Measurements from ENCODE around the gene VSX1. TPM values are rescaled to one million over a fixed set of nuclear protein-coding genes. Genes with fewer than 3 reads are reported as not detected.

The VSX1 gene
- total and polyA plus RNA-seq, 9 of the 15 experiments (the other 6 are each of a cell fraction or from before 2014, with no cell fraction given), result not detected

DNA sequence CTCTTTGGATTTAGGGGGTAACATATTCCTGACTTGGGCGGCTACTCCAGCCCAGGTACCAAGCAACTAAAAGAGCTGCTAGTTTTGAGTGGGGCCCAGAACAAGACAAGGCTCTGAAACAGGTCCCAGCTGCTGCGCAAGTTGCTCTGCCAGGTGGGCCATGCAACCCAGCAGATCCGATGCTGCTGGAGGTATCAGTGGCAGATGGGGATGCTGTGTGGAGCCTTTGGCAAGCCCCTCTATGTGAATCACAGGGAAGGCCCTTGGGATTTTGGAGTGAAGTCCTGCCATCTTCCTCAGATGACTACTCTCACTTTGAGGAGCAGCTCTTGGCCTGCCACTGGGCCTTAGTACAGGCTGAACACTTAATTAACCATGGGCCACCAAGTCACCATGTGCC is 43.7 kb upstream of the VSX1 start:
- POLR2A ChIA-PET, result no interaction called here

More for the DNA sequence above, 43.7 kb upstream of the VSX1 start:
- Histone ChIP-seq H3K79me2 (ENCODE audit: control insufficient read depth, insufficient read depth, low read length) (no peaks in the 10 kb centered on the region), H4K20me1 (replicated peaks; ENCODE audit: control insufficient read depth, insufficient read depth, low read length) (no peaks in the 10 kb centered on the region), H3K9me3 (replicated peaks; ENCODE audit: control insufficient read depth, insufficient read depth, low read depth, low read length) (no peaks in the 10 kb centered on the region), H3K27me3 (ENCODE audit: control insufficient read depth in 2 of 2, insufficient read depth in 2 of 2, low read length in 2 of 2) (no peaks in the 10 kb centered on the region; a peak in 1 of 5 replicates), H3K4me3 (no peak overlapping the region), H3K9ac (ENCODE audit: insufficient read depth in 1 of 2, low read depth in 2 of 2, low read length in 2 of 2) (no peak overlapping the region), H3K27ac (ENCODE audit: extremely low read depth, low read depth, low read length) (no peak overlapping the region), H3K9me1 (ENCODE audit: control insufficient read depth, insufficient read depth, low read length) (no peaks in the 10 kb centered on the region), H2AFZ (ENCODE audit: low read depth, low read length) (no peak overlapping the region), H3K4me2 (ENCODE audit: insufficient read depth, low read length) (no peak overlapping the region), H3K4me1 (replicated peaks in 1 of 2; ENCODE audit: control insufficient read depth in 2 of 2, insufficient read depth in 2 of 2, low read length in 2 of 2) (no peaks in the 10 kb centered on the region), H3K36me3 (ENCODE audit: control insufficient read depth, insufficient read depth, low read length) (no peaks in the 10 kb centered on the region)
- in situ Hi-C loops (cut with MboI), result no loop called here
- ATAC-seq, result no peak
- no peak for TF ChIP-seq BMI1 (IDR thresholded peaks at IDR 0.05; ENCODE audit: low read length)
- TF ChIP-seq, protein P1, sequence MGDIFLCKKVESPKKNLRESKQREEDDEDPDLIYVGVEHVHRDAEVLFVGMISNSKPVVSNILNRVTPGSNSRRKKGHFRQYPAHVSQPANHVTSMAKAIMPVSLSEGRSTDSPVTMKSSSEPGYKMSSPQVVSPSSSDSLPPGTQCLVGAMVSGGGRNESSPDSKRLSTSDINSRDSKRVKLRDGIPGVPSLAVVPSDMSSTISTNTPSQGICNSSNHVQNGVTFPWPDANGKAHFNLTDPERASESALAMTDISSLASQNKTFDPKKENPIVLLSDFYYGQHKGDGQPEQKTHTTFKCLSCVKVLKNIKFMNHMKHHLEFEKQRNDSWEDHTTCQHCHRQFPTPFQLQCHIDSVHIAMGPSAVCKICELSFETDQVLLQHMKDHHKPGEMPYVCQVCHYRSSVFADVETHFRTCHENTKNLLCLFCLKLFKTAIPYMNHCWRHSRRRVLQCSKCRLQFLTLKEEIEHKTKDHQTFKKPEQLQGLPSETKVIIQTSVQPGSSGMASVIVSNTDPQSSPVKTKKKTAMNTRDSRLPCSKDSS (IDR thresholded peaks at IDR 0.05; ENCODE audit: low read depth, partially characterized antibody), result no peak
- no peak for TF ChIP-seq HOXB6 (CRISPR knock-in tag; IDR thresholded peaks at IDR 0.05; ENCODE audit: borderline replicate concordance)
- TF ChIP-seq ZNF695 (CRISPR knock-in tag; IDR thresholded peaks at IDR 0.05), result no peak
- no peak for TF ChIP-seq ZBTB17 (CRISPR knock-in tag; IDR thresholded peaks at IDR 0.05)
- TF ChIP-seq RBFOX2 (IDR thresholded peaks at IDR 0.05; ENCODE audit: low read depth, low read length), result no peak
- TF ChIP-seq, protein P2, sequence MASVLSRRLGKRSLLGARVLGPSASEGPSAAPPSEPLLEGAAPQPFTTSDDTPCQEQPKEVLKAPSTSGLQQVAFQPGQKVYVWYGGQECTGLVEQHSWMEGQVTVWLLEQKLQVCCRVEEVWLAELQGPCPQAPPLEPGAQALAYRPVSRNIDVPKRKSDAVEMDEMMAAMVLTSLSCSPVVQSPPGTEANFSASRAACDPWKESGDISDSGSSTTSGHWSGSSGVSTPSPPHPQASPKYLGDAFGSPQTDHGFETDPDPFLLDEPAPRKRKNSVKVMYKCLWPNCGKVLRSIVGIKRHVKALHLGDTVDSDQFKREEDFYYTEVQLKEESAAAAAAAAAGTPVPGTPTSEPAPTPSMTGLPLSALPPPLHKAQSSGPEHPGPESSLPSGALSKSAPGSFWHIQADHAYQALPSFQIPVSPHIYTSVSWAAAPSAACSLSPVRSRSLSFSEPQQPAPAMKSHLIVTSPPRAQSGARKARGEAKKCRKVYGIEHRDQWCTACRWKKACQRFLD (CRISPR knock-in tag; IDR thresholded peaks at IDR 0.05), result no peak
- TF ChIP-seq ZNF77 (CRISPR knock-in tag; IDR thresholded peaks at IDR 0.05), result no peak
- no peak for DNase-seq (ENCODE audit: extremely low read depth in 1 of 4, low spot score in 3 of 4)
- no TSS peak for BruUV-seq (replicated peaks)
- WGBS (ENCODE audit: insufficient coverage, low coverage, missing lambda C conversion rate), result 0% methylated on average over 3 of the region's 3 CpGs
- CTCF ChIA-PET (ENCODE audit: low intra/inter-chr PET ratio), result no interaction called here
- intact Hi-C loops (cut with micrococcal nuclease), result no loop called here
- FAIRE-seq, result no peak

Measured in K562 (cell line).